Breast epithelium (tissue), 3 donors: ENCODE measurements around the gene HTR3B.

Experiments
- POLR2AphosphoS5 ChIP-seq, 3 donors: sonication (generic); formaldehyde crosslinking; IDR thresholded peaks; one replicate each; pipeline ENCODE4 v1.6.1; 2017; ENCODE audit warnings: antibody characterized with exemption in 3 of 3
- TF ChIP-seq, protein P1 (sequence below), 3 donors: fragments of 450-650 bp; IDR thresholded peaks; one replicate each; pipeline ENCODE4 v1.5.1; 2016 to 2017; ENCODE audit warnings: antibody characterized with exemption in 3 of 3, mild to moderate bottlenecking in 3 of 3, moderate library complexity in 3 of 3

DNA sequence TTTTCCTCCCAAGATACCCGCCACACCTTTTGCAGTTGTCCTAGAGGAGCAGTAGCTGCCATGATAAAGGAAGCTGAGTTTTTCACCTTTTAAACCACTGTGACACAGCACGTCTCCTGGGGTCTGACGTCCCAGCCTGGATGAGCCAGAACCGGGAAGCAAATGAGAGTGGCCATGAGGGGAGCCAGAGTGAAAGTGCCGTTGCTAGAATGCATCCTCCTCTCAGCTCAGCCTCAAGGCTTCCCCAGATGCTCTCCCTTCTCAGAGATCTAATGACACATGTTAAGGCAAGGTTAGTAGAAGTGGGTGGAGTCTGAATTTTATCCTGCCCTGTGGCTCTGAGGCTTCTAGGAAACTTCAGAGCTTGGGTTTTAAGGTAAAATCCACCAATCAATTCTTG is 46.9 kb downstream of the HTR3B start:
- TF ChIP-seq, protein P1, sequence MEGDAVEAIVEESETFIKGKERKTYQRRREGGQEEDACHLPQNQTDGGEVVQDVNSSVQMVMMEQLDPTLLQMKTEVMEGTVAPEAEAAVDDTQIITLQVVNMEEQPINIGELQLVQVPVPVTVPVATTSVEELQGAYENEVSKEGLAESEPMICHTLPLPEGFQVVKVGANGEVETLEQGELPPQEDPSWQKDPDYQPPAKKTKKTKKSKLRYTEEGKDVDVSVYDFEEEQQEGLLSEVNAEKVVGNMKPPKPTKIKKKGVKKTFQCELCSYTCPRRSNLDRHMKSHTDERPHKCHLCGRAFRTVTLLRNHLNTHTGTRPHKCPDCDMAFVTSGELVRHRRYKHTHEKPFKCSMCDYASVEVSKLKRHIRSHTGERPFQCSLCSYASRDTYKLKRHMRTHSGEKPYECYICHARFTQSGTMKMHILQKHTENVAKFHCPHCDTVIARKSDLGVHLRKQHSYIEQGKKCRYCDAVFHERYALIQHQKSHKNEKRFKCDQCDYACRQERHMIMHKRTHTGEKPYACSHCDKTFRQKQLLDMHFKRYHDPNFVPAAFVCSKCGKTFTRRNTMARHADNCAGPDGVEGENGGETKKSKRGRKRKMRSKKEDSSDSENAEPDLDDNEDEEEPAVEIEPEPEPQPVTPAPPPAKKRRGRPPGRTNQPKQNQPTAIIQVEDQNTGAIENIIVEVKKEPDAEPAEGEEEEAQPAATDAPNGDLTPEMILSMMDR (IDR thresholded peaks at IDR 0.05), result no peak
- TF ChIP-seq POLR2AphosphoS5 (IDR thresholded peaks at IDR 0.05), result no peak
